ENCODE data around the gene ZYX. TPM values are rescaled to one million over a fixed set of nuclear protein-coding genes. Genes with fewer than 3 reads are reported as not detected.
A peak's percentile ranks its signal among the peaks of the same experiment; 100 is the strongest.

The ZYX gene, protein sequence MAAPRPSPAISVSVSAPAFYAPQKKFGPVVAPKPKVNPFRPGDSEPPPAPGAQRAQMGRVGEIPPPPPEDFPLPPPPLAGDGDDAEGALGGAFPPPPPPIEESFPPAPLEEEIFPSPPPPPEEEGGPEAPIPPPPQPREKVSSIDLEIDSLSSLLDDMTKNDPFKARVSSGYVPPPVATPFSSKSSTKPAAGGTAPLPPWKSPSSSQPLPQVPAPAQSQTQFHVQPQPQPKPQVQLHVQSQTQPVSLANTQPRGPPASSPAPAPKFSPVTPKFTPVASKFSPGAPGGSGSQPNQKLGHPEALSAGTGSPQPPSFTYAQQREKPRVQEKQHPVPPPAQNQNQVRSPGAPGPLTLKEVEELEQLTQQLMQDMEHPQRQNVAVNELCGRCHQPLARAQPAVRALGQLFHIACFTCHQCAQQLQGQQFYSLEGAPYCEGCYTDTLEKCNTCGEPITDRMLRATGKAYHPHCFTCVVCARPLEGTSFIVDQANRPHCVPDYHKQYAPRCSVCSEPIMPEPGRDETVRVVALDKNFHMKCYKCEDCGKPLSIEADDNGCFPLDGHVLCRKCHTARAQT
- polyA plus RNA-seq (2013, experiment 1 of 2), result 154 TPM
- polyA plus RNA-seq (2013, experiment 2 of 2), result 147 TPM

DNA sequence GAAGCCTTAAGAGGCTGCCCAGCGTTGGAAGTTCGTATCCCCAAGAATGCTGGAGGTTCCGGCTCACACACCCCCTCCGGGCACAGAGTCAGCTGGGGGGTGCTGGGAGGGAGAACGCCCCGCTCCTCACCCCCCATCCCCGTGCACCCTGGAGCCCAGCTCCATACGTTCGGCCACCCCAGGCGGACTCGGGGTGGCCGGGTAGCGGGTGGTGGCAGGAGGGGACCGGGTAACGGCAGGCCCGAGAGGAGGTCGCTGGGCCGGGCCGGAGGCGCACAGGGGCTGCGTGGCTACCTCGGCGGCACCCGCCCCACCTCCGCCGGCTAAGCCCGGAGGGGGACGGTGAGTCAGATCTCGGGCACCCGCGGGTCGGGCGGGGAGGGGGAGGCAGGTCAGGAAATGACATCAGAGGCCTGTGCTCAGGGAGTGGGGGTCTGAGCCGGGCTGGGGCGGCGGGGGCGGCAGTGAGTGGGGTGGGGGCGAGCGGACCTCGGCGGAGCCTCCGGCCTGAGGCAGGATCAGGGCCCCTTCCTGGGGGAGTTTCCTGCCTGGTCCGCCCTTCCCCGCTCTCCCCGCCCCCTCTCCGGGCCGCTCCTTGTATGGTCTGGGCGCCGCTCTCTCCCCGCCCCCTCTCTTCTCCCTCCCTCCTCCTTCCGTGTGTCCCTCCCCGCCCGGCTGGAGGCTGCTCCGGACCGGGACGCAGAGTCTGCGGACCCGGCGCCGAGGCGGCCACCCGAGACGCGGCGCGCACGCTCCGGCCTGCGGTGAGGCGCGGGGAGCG lies at the start of gene ZYX:
ZYX (plus strand) TSS at position 700 of the 781 bp plus-strand sequence. CDS start 227 bp downstream, outside the sequence.
- Histone ChIP-seq H3K4me1 (ENCODE audit: insufficient read depth, low read length) (peaks cover 21% of the 10 kb centered on the region), H3K27ac (ENCODE audit: low read depth, low read length) (peak within 1 kb of the TSS; percentile 98), H3K9me3 (ENCODE audit: insufficient read depth, low read depth, low read length) (no peaks in the 10 kb centered on the region), H3K27me3 (ENCODE audit: insufficient read depth, low read length) (no peaks in the 10 kb centered on the region), H3K4me3 (ENCODE audit: low read length) (peak within 1 kb of the TSS; percentile 95), H3K9ac (ENCODE audit: low read depth, low read length) (peak within 1 kb of the TSS; percentile 96), H3K36me3 (ENCODE audit: insufficient read depth, low read length) (peaks cover 33% of the 10 kb centered on the region)
- under 1% methylated on average over 72 of the region's 72 CpGs for WGBS

DNA sequence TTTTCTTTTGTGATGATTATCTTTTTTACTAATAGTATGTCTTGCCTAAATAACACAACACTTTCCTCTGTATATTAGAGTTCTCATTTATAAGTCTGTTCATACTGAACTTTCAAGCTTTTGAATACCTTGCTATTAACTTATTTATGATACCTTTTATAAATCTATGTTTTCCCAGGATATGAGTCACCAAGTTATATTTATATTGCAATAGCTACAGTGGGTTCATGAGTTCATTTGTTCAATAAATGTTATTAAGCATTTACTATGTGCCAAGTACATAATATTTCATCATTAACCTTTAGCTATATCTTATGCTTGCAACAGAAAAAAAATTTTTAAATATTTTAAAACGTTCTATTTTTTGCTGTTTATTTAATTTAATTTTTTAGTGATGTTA lies 46.9 kb upstream of the ZYX start:
- no CpG with 5 or more reads among the region's 1 CpG for WGBS
- no peaks in the 10 kb centered on the region for H3K4me1 ChIP-seq (ENCODE audit: insufficient read depth, low read length)
- no peaks in the 10 kb centered on the region for H3K36me3 ChIP-seq (ENCODE audit: insufficient read depth, low read length)

DNA sequence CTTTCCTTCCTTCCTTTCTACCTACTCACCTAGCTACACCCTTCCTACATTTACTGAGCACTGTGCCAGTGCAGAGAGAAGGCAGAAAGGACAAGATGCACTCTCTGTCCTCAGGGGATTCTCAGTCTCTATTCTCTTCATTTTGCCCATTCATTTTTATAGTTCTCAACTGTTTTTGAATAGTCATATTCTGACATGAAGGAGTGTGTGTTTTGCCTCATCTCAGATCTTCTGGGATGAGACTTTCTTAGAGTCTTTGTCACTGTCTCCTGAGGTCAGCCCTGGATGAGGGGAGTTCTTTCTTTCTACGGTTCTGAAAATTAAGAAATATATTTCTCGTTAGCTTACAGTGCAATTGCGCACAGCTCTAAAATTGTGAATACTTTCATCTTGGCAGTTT lies 43.9 kb upstream of the ZYX start:
- Histone ChIP-seq H3K9me3 (ENCODE audit: insufficient read depth, low read depth, low read length) (no peaks in the 10 kb centered on the region), H3K4me1 (ENCODE audit: insufficient read depth, low read length) (no peaks in the 10 kb centered on the region), H3K27me3 (ENCODE audit: insufficient read depth, low read length) (no peaks in the 10 kb centered on the region), H3K9ac (ENCODE audit: low read depth, low read length) (no peak overlapping the region), H3K27ac (ENCODE audit: low read depth, low read length) (no peak overlapping the region), H3K4me3 (ENCODE audit: low read length) (no peak overlapping the region), H3K36me3 (ENCODE audit: insufficient read depth, low read length) (no peaks in the 10 kb centered on the region)
- 100% methylated on average over 3 of the region's 3 CpGs for WGBS

More for the DNA sequence above, 46.9 kb upstream of the ZYX start:
- no peak overlapping the region for H3K27ac ChIP-seq (ENCODE audit: low read depth, low read length)
- H3K9me3 ChIP-seq (ENCODE audit: insufficient read depth, low read depth, low read length), result no peaks in the 10 kb centered on the region
- no peak overlapping the region for H3K4me3 ChIP-seq (ENCODE audit: low read length)
- no peak overlapping the region for H3K9ac ChIP-seq (ENCODE audit: low read depth, low read length)
- H3K27me3 ChIP-seq (ENCODE audit: insufficient read depth, low read length), result no peaks in the 10 kb centered on the region

DNA sequence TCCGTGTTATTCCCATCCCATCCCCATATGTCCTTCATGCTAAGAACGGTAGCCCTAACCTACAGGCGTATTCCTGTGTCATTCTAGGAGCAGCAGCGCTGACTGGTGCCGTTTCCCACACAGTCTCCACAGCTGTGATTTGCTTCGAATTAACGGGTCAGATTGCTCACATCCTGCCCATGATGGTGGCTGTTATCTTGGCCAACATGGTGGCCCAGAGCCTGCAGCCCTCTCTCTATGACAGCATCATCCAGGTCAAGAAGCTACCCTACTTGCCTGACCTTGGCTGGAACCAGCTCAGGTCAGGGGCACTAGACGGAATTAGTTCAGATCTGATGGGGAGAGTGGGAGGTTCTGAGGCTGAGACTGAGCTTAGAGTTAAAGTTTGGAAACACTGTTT lies 39.3 kb upstream of the ZYX start:
- H3K27ac ChIP-seq (ENCODE audit: low read depth, low read length), result no peak overlapping the region
- H3K4me3 ChIP-seq (ENCODE audit: low read length), result no peak overlapping the region
- H3K36me3 ChIP-seq (ENCODE audit: insufficient read depth, low read length), result no peaks in the 10 kb centered on the region
- H3K9ac ChIP-seq (ENCODE audit: low read depth, low read length), result no peak overlapping the region
- 96% methylated on average over 8 of the region's 8 CpGs for WGBS
- no peaks in the 10 kb centered on the region; the same call in 1 of the 2 replicates for H3K4me1 ChIP-seq (ENCODE audit: insufficient read depth, low read length)
- no peaks in the 10 kb centered on the region for H3K9me3 ChIP-seq (ENCODE audit: insufficient read depth, low read depth, low read length)
- peaks cover 3% of the 10 kb centered on the region; the same call in 1 of the 2 replicates for H3K27me3 ChIP-seq (ENCODE audit: insufficient read depth, low read length)

DNA sequence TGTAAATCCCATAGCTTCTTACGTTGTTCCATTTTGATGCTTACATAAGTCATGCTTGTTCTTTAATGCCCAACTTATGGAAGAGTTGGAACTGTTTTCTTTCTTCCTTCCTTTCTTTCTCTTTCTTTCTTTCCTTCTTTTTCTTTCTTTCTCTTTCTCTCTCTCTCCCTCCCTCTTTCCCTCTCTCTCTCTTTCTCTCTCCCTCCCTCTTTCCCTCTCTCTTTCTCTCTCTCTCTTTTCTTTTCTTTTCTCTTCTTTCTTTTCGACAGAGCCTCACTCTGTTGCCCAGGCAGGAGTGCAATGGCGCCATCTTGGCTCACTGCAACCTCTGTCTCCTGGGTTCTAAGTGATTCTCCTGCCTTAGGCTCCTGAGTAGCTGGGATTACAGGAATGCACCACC lies 37.5 kb upstream of the ZYX start:
- Histone ChIP-seq H3K36me3 (ENCODE audit: insufficient read depth, low read length) (no peaks in the 10 kb centered on the region), H3K4me3 (ENCODE audit: low read length) (no peak overlapping the region), H3K4me1 (ENCODE audit: insufficient read depth, low read length) (no peaks in the 10 kb centered on the region; the same call in 1 of the 2 replicates), H3K9me3 (ENCODE audit: insufficient read depth, low read depth, low read length) (no peaks in the 10 kb centered on the region), H3K9ac (ENCODE audit: low read depth, low read length) (no peak overlapping the region), H3K27me3 (ENCODE audit: insufficient read depth, low read length) (peaks cover 3% of the 10 kb centered on the region; the same call in 1 of the 2 replicates), H3K27ac (ENCODE audit: low read depth, low read length) (no peak overlapping the region)
- WGBS, result 90% methylated on average over 3 of the region's 3 CpGs

DNA sequence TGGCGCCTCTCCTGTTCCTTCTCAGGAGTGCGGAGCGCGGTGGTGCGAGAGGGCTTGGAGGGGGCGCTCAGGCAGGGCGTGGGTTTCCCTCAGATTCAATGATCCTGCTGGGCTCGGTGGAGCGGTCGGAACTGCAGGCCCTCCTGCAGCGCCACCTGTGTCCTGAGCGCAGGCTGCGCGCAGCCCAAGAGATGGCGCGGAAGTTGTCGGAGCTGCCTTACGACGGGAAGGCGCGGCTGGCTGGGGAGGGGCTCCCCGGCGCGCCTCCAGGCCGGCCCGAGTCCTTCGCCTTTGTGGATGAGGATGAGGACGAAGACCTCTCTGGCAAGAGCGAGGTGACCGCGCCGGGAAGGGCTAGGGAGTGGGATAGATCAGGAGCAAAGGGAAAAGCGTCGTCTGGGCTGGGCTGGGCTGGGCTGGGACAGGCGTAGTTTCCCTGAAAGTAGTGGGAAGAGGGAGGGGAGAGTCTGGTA lies 35.7 kb upstream of the ZYX start:
- Histone ChIP-seq H3K27ac (ENCODE audit: low read depth, low read length) (no peak overlapping the region), H3K36me3 (ENCODE audit: insufficient read depth, low read length) (no peaks in the 10 kb centered on the region), H3K9me3 (ENCODE audit: insufficient read depth, low read depth, low read length) (no peaks in the 10 kb centered on the region), H3K4me1 (ENCODE audit: insufficient read depth, low read length) (no peaks in the 10 kb centered on the region; the same call in 1 of the 2 replicates), H3K9ac (ENCODE audit: low read depth, low read length) (0 out of 2 replicates have a peak overlapping the region, but pooled peaks have one; percentile 20), H3K4me3 (ENCODE audit: low read length) (peak overlapping the region; percentile 53), H3K27me3 (ENCODE audit: insufficient read depth, low read length) (peaks cover 3% of the 10 kb centered on the region; the same call in 1 of the 2 replicates)
- 3% methylated on average over 35 of the region's 35 CpGs for WGBS

DNA sequence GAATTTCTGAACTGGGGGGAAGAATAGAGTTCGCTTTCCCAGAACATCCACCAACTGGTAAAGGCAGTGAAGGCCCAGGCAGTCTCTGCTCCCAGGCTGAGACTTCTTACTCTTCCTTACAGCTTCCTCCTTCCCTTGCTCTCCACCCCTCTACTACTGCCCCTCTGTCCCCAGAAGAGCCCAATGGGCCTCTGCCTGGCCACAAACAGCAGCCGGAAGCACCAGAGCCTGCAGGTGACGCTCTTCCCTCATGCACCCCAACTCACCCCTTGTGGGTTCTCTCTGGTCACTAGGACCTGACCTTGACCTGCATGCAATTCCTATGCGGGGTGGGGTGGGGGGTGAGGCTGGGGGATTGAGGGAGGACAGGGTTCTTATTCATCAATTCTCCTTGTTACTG lies 35.1 kb upstream of the ZYX start:
- whole genome bisulfite sequencing, result 72% methylated on average over 4 of the region's 4 CpGs
- Histone ChIP-seq H3K9me3 (ENCODE audit: insufficient read depth, low read depth, low read length) (no peaks in the 10 kb centered on the region), H3K9ac (ENCODE audit: low read depth, low read length) (no peak overlapping the region), H3K36me3 (ENCODE audit: insufficient read depth, low read length) (no peaks in the 10 kb centered on the region), H3K4me3 (ENCODE audit: low read length) (peak overlapping the region; percentile 53; the same call in 1 of the 2 replicates), H3K4me1 (ENCODE audit: insufficient read depth, low read length) (peaks cover under 1% of the 10 kb centered on the region; the same call in 1 of the 2 replicates), H3K27me3 (ENCODE audit: insufficient read depth, low read length) (peaks cover 3% of the 10 kb centered on the region; the same call in 1 of the 2 replicates), H3K27ac (ENCODE audit: low read depth, low read length) (no peak overlapping the region)

DNA sequence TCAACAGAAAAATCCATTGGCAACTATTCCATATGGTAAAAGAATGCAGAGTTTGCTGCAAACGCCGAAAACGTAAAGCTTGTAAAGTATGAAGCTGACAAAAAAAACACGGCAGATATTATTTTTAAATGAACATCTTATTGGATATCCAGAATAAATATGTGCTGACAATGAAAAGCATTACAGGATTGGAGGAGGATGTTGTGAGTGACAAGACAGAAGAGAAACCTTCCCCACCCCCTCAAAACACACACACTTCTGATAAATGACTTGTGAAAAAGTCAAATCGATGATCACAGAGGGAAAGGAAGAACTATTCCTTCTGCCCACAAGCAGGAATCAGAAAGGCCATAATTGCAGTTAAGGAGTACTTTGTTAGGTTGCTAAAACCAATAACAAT lies 33.2 kb upstream of the ZYX start:
- Histone ChIP-seq H3K9ac (ENCODE audit: low read depth, low read length) (no peak overlapping the region), H3K36me3 (ENCODE audit: insufficient read depth, low read length) (no peaks in the 10 kb centered on the region), H3K27ac (ENCODE audit: low read depth, low read length) (no peak overlapping the region), H3K27me3 (ENCODE audit: insufficient read depth, low read length) (peaks cover 3% of the 10 kb centered on the region; the same call in 1 of the 2 replicates), H3K4me3 (ENCODE audit: low read length) (no peak overlapping the region), H3K9me3 (ENCODE audit: insufficient read depth, low read depth, low read length) (no peaks in the 10 kb centered on the region), H3K4me1 (ENCODE audit: insufficient read depth, low read length) (peaks cover 5% of the 10 kb centered on the region; the same call in 1 of the 2 replicates)
- 72% methylated on average over 4 of the region's 5 CpGs for WGBS

DNA sequence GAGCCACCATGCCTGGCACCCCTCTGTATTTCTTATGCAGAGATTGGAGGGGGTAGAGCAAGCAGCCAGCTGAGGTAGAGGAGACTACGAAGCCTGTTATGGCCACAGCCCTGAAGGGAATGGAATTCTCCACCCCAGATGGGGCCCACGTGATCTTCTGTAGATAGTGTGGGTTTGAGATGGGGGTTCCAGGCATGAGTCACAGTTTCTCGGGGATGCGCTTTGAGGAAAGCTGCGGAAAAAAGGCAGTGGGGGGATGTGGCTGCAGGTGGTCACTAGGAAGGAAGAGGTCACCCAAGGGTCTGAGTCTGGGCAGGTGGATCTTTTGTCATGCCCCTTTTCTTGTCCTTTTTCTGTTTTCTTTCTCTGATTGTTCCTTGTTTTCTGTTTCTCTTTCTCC lies 30.1 kb upstream of the ZYX start:
- H3K4me3 ChIP-seq (ENCODE audit: low read length), result no peak overlapping the region
- 0 out of 2 replicates have a peak, but pooled peaks cover 8% of the 10 kb centered on the region for H3K4me1 ChIP-seq (ENCODE audit: insufficient read depth, low read length)
- H3K36me3 ChIP-seq (ENCODE audit: insufficient read depth, low read length), result peaks cover 13% of the 10 kb centered on the region
- no peaks in the 10 kb centered on the region for H3K27me3 ChIP-seq (ENCODE audit: insufficient read depth, low read length)
- no peak overlapping the region for H3K9ac ChIP-seq (ENCODE audit: low read depth, low read length)
- no peak overlapping the region for H3K27ac ChIP-seq (ENCODE audit: low read depth, low read length)
- 77% methylated on average over 5 of the region's 5 CpGs for WGBS
- no peaks in the 10 kb centered on the region for H3K9me3 ChIP-seq (ENCODE audit: insufficient read depth, low read depth, low read length)

DNA sequence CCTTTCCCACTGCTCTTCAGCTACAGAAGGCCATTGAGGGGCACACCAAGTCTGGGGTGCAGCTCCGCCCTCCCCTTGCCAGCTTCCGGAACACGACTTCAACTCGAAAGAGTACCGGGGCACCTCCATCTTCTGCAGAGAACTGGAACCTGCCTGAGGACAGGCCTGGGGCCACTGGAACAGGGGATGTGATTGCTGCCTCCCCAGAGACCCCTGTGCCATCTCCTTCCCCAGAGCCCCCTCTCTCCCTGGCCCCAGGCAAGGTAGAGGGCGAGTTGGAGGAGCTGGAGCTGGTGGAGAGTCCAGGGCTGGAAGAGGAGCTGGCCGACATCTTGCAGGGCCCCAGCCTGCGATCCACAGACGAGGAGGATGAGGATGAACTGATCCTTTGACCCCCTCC lies 29.6 kb upstream of the ZYX start:
- no peak overlapping the region for H3K9ac ChIP-seq (ENCODE audit: low read depth, low read length)
- H3K36me3 ChIP-seq (ENCODE audit: insufficient read depth, low read length), result peaks cover 19% of the 10 kb centered on the region
- WGBS, result 93% methylated on average over 9 of the region's 9 CpGs
- H3K27me3 ChIP-seq (ENCODE audit: insufficient read depth, low read length), result no peaks in the 10 kb centered on the region
- no peak overlapping the region for H3K4me3 ChIP-seq (ENCODE audit: low read length)
- no peaks in the 10 kb centered on the region for H3K9me3 ChIP-seq (ENCODE audit: insufficient read depth, low read depth, low read length)
- no peak overlapping the region for H3K27ac ChIP-seq (ENCODE audit: low read depth, low read length)
- H3K4me1 ChIP-seq (ENCODE audit: insufficient read depth, low read length), result 0 out of 2 replicates have a peak, but pooled peaks cover 8% of the 10 kb centered on the region
